Psoas muscle (tissue), 8 donors: ENCODE results near the gene PIWIL1. TPM values are rescaled to one million over a fixed set of nuclear protein-coding genes. Genes with fewer than 3 reads are reported as not detected.

Experiments
- ATAC-seq, 4 donors: fragments of 200-7000 bp; cut with Tn5 transposase; one replicate each; pipeline ENCODE4 v1.9.1; 2020; ENCODE audit warnings: moderate library complexity in 3 of 4, mild to moderate bottlenecking in 2 of 4
- DNase-seq, 2 donors: peaks; one replicate each; pipeline ENCODE4 v3.0.0-alpha.2; 2020
- H3K27ac ChIP-seq: fragments of 200-600 bp; one replicate; pipeline ENCODE4 v1.8.0; 2022
- H3K27me3 ChIP-seq, 3 donors: fragments of 200-600 bp in 1 of 3; one replicate each; pipeline versions ENCODE4 v1.6.1 to v1.8.0; 2013 to 2022; ENCODE audit warnings: low read length in 2 of 3, mild to moderate bottlenecking in 2 of 3, moderate library complexity in 1 of 3; ENCODE audit not compliant: insufficient read depth in 3 of 3
- H3K36me3 ChIP-seq, 2 donors: fragments of 200-600 bp in 1 of 2; one replicate each; pipeline versions ENCODE4 v1.6.1 to v1.8.0; 2013 to 2022; ENCODE audit warnings: low read depth in 1 of 2, mild to moderate bottlenecking in 1 of 2, moderate library complexity in 1 of 2; ENCODE audit not compliant: insufficient read depth in 1 of 2
- H3K4me1 ChIP-seq: fragments of 200-600 bp; one replicate; pipeline ENCODE4 v1.8.0; 2022
- H3K4me3 ChIP-seq: fragments of 200-600 bp; one replicate; pipeline ENCODE4 v1.8.0; 2022; ENCODE audit warnings: mild to moderate bottlenecking
- H3K9me3 ChIP-seq: fragments of 200-600 bp; one replicate; pipeline ENCODE4 v1.8.0; 2022
- WGBS, 3 donors: extraction: QIAGEN DNeasy Blood & Tissue Kit; methylation state at CpG; one replicate each; pipeline versions ENCODE4 v1.1.6 to v1.1.7; 2013; 5-methylcytosine and 5-hydroxymethylcytosine counted together
- intact Hi-C, 2 donors: fragments of 100-400 bp; cut with DNase I; formaldehyde crosslinking; loops; one replicate each; pipeline versions ENCODE4 v1.11.0 to v1.14.2; 2022
- polyA plus RNA-seq, 3 donors: library from polyadenylated mRNA; stranded (reverse); fragments of 200-250 nt; gene quantifications; one replicate each; pipeline ENCODE4 v1.2.3, GENCODE V29; 2013
- total RNA-seq, 4 donors: library from RNA; stranded (reverse); fragmentation: NEBNext Ultra II Directional in 2 of 4; extraction: Animal tissue kit (Norgen Biotek cat#: 25700) in 2 of 4; gene quantifications; one replicate each; pipeline versions ENCODE4 v1.2.1 to v1.2.4, GENCODE V29; 2021 to 2023
- TF ChIP-seq, protein P1 (sequence below): fragments of 200-600 bp; IDR thresholded peaks from one replicate; pipeline ENCODE4 v1.8.0; 2022; ENCODE audit warnings: antibody characterized with exemption
- donor health status: healthy with polysubstance abuse.
- donor health status: DM: no; HTN: no; CAD: no; lungs with moderate emphysema.
- donor health status: Bipolar disorder and iron deficiency.
- donor health status: healthy.
- donor health status: DM: yes; HTN: yes; CAD: no.
- donor health status: DM: no; HTN: no; CAD: no.
- donor health status: DM: no; HTN: no; CAD: no.
- donor health status: DM: yes; HTN: yes; CAD: no.

The PIWIL1 gene
- total and polyA plus RNA-seq, 7 donors: not detected

DNA sequence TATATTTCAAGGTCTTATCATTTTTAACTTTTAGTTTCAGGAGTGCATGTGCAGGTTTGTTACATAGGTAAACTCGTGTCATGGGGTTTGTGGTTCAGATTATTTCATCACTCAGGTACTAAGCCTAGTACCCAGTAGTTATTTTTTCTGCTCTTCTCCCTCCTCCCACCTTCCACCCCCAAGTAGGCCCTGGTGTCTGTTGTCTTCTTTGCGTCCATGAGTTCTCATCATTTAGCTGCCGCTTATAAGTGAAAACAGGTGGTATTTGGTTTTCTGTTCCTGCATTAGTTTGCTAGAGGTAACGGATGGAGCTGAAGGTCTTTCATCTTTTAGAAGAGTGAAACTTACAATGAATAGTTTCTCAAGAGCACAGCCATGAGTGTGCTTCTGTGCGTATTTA is 24.4 kb downstream of the PIWIL1 start:
- no peaks in the 10 kb centered on the region for H3K4me1 ChIP-seq
- H3K9me3 ChIP-seq: no peaks in the 10 kb centered on the region
- ATAC-seq (no peak), DNase-seq (no peak)
- TF ChIP-seq, protein P1, sequence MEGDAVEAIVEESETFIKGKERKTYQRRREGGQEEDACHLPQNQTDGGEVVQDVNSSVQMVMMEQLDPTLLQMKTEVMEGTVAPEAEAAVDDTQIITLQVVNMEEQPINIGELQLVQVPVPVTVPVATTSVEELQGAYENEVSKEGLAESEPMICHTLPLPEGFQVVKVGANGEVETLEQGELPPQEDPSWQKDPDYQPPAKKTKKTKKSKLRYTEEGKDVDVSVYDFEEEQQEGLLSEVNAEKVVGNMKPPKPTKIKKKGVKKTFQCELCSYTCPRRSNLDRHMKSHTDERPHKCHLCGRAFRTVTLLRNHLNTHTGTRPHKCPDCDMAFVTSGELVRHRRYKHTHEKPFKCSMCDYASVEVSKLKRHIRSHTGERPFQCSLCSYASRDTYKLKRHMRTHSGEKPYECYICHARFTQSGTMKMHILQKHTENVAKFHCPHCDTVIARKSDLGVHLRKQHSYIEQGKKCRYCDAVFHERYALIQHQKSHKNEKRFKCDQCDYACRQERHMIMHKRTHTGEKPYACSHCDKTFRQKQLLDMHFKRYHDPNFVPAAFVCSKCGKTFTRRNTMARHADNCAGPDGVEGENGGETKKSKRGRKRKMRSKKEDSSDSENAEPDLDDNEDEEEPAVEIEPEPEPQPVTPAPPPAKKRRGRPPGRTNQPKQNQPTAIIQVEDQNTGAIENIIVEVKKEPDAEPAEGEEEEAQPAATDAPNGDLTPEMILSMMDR: no peak
- H3K36me3 ChIP-seq: no peaks in the 10 kb centered on the region
- peaks cover 0 to 23% (median 11%) of the 10 kb centered on the region in 3 donors for H3K27me3 ChIP-seq
- intact Hi-C loops: no loop called here
- no peak overlapping the region for H3K4me3 ChIP-seq
- WGBS, 3 donors: 63 to 74% (median 65%) methylated on average over 5 of the region's 5 CpGs
- H3K27ac ChIP-seq: no peak overlapping the region

DNA sequence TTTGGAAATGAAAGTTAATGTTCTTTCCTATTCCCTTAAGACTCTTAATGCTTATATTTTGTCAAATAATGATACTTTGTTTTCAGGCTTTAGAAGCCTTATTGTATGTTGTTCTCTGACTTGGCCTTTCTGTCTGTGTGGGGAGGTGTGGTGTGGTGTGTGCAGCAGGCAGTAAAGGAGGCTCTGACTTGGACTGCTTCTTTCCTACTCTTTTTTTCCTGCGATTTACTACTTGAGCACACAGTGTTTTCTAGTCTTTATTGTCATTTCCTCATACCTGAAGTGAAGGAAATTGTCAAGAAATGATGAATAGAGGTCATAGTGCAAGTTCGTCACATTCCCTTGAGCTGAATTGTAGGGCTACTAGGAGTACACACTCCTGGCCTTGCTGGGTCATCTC is 26.9 kb downstream of the PIWIL1 start:
- ATAC-seq: no peak
- H3K27me3 ChIP-seq: peaks cover 0 to 5% (median 5%) of the 10 kb centered on the region in 3 donors
- H3K36me3 ChIP-seq: no peaks in the 10 kb centered on the region
- no peaks in the 10 kb centered on the region for H3K4me1 ChIP-seq
- no peaks in the 10 kb centered on the region for H3K9me3 ChIP-seq
- 79 to 83% (median 80%) methylated on average over 2 of the region's 2 CpGs for WGBS, 3 donors
- intact Hi-C loops: no loop called here
- TF ChIP-seq, protein P1: no peak
- no peak overlapping the region for H3K27ac ChIP-seq
- no peak overlapping the region for H3K4me3 ChIP-seq
- no peak for DNase-seq

DNA sequence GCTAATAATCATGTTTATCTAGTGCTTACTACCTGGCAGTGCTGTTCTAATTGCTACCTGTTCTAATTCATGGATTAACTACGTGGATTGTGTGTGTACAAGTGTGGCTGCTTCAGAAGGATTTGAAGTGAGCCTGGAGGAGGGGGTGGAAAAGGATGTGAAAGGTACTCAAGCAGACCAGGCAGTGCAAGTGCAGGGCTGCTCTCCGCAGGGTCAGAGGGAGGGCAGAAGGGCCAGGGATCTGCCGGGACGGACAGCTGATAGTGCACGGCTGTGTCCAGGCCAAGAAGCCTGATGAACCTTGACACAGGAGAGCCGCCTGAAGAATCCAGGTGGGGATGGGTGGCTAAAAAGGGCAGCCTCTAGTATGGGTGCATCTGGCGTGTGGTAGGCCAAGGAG is 28.5 kb downstream of the PIWIL1 start:
- Histone ChIP-seq H3K4me1 (no peaks in the 10 kb centered on the region), H3K9me3 (no peaks in the 10 kb centered on the region), H3K27ac (no peak overlapping the region), H3K4me3 (no peak overlapping the region), H3K27me3 (peaks cover 0 to 8% (median 3%) of the 10 kb centered on the region in 3 donors), H3K36me3 (no peaks in the 10 kb centered on the region)
- DNase-seq (no peak), ATAC-seq (no peak)
- TF ChIP-seq, protein P1: no peak
- intact Hi-C loops: no loop called here
- WGBS, 3 donors: 48 to 57% (median 56%) methylated on average over 7 of the region's 7 CpGs

DNA sequence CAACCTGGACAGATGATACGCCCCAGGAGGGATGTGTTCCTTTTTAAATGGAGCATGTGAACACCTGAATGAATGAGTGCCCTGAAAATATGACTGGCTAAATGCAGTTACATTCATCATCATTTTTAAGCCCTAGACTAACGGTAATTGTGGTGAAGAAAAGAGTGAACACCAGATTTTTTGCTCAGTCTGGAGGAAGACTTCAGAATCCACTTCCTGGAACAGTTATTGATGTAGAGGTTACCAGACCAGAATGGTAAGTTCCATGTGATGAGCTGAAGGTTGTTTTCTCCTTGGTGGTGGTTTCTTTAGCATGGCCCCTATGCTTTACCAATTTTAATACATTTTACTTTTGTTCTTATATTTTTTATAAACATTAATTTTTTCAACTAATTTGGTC is 29.3 kb downstream of the PIWIL1 start:
- no peak for ATAC-seq
- Histone ChIP-seq H3K4me1 (no peaks in the 10 kb centered on the region), H3K27ac (no peak overlapping the region), H3K36me3 (no peaks in the 10 kb centered on the region), H3K27me3 (peaks cover 0 to 6% (median 3%) of the 10 kb centered on the region in 3 donors), H3K9me3 (no peaks in the 10 kb centered on the region), H3K4me3 (no peak overlapping the region)
- TF ChIP-seq, protein P1: no peak
- intact Hi-C loops: no loop called here
- 73 to 90% (median 81%) methylated on average over 2 of the region's 2 CpGs for WGBS, 3 donors
- no peak for DNase-seq

DNA sequence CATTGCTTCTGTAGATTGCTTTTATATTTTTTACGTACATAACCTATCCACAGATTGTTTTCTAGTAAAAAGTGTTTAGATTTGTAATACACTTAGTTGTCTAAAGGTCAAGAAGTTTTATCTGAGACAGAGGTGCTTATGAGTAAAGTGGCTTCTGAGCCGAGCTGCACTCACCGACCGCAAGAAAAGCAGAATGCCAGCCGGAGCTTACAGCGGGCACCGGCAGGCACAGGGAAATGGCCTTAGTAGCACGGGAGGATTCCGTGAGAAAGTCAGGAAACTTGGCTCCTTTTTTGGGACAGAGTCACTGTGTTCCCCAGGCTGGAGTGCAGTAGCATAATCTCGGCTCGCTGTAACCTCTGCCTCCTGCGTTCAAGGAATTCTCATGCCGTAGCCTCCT is 29.8 kb downstream of the PIWIL1 start:
- 86 to 90% (median 90%) methylated on average over 13 of the region's 13 CpGs for WGBS, 3 donors
- ATAC-seq: no peak
- peaks cover 0 to 6% (median 3%) of the 10 kb centered on the region in 3 donors for H3K27me3 ChIP-seq
- no peak for DNase-seq
- no peaks in the 10 kb centered on the region for H3K36me3 ChIP-seq
- no peak overlapping the region for H3K4me3 ChIP-seq
- intact Hi-C loops: no loop called here
- no peaks in the 10 kb centered on the region for H3K4me1 ChIP-seq
- no peak overlapping the region for H3K27ac ChIP-seq
- no peaks in the 10 kb centered on the region for H3K9me3 ChIP-seq
- TF ChIP-seq, protein P1: no peak
